ENCODE measurements around the gene SLC38A11.

GRCh38 chr2:164934401-164935117 lies 20.8 kb downstream of the SLC38A11 start:
- TF ChIP-seq CTCF (IDR thresholded peaks at IDR 0.05), result no peak
- no peak for TF ChIP-seq EP300 (IDR thresholded peaks at IDR 0.05)
